Endodermal cell (in vitro differentiated cells): ENCODE data around the gene PODN. TPM values are rescaled to one million over a fixed set of nuclear protein-coding genes. Genes with fewer than 3 reads are reported as not detected.
A peak's percentile ranks its signal among the peaks of the same experiment; 100 is the strongest.

Source experiments
- DNase-seq: peaks from one replicate; pipeline ENCODE4 v3.0.0-alpha.2; 2017
- H3K27ac ChIP-seq: 2 replicates; pipeline ENCODE4 v1.5.1; 2013; ENCODE audit warnings: mild to moderate bottlenecking, low read depth, low read length, moderate library complexity
- H3K27me3 ChIP-seq: 2 replicates; pipeline ENCODE4 v1.6.1; 2013; ENCODE audit warnings: mild to moderate bottlenecking, low read length, moderate library complexity; ENCODE audit not compliant: insufficient read depth, control insufficient read depth, poor library complexity, severe bottlenecking
- H3K36me3 ChIP-seq: 2 replicates; pipeline ENCODE4 v1.7.0; 2013; ENCODE audit warnings: mild to moderate bottlenecking, low read length, moderate library complexity; ENCODE audit not compliant: control insufficient read depth, insufficient read depth
- H3K4me1 ChIP-seq: one replicate; pipeline ENCODE4 v1.7.0; 2013; ENCODE audit warnings: low read length; ENCODE audit not compliant: control insufficient read depth, insufficient read depth
- H3K4me3 ChIP-seq: 2 replicates; pipeline ENCODE4 v1.5.1; 2013; ENCODE audit warnings: mild to moderate bottlenecking, low read length, moderate library complexity
- H3K9ac ChIP-seq: 2 replicates; pipeline ENCODE4 v1.6.1; 2013; ENCODE audit warnings: mild to moderate bottlenecking, low read length, moderate library complexity; ENCODE audit not compliant: poor library complexity, severe bottlenecking; ENCODE audit errors: extremely low read depth
- H3K9me3 ChIP-seq: 2 replicates; pipeline ENCODE4 v1.6.1; 2013; ENCODE audit warnings: mild to moderate bottlenecking, low read length, moderate library complexity; ENCODE audit not compliant: control insufficient read depth
- H3K27ac Mint-ChIP-seq: 2 replicates; pipeline ENCODE4 v1.8.0; 2020; ENCODE audit warnings: mixed read lengths
- H3K27me3 Mint-ChIP-seq: 2 replicates; pipeline ENCODE4 v1.8.0; 2021; ENCODE audit warnings: mild to moderate bottlenecking, mixed read lengths; ENCODE audit not compliant: insufficient read depth
- H3K36me3 Mint-ChIP-seq: 2 replicates; pipeline ENCODE4 v1.8.0; 2020; ENCODE audit warnings: low read depth, mixed read lengths
- H3K4me1 Mint-ChIP-seq: 2 replicates; pipeline ENCODE4 v1.8.0; 2020; ENCODE audit warnings: mixed read lengths
- H3K4me3 Mint-ChIP-seq: 2 replicates; pipeline ENCODE4 v1.8.0; 2020; ENCODE audit warnings: mild to moderate bottlenecking, moderate library complexity, mixed read lengths
- H3K9me3 Mint-ChIP-seq: 2 replicates; pipeline ENCODE4 v1.8.0; 2020; ENCODE audit warnings: mild to moderate bottlenecking, mixed read lengths
- CTCF ChIP-seq: fragments of 200-600 bp; sonication (generic); conservative IDR thresholded peaks from 2 replicates; pipeline ENCODE4 v1.5.0; 2021; ENCODE audit warnings: antibody characterized with exemption, mild to moderate bottlenecking
- WGBS, 2 experiments: methylation state at CpG; one replicate each; pipeline versions ENCODE4 v1.1.5 to v1.1.7; 2013; ENCODE audit warnings: missing lambda C conversion rate in 2 of 2, mixed read lengths in 1 of 2; ENCODE audit not compliant: insufficient coverage in 1 of 2, insufficient read length in 1 of 2; 5-methylcytosine and 5-hydroxymethylcytosine counted together
- total RNA-seq, 2 donors: library from RNA; stranded (reverse); fragmentation: NEBNext Ultra II Directional in 1 of 2; extraction: Animal tissue kit (Norgen Biotek cat#: 25700) in 1 of 2; gene quantifications; 2 replicates in 1 of 2; 3 replicates in 1 of 2; pipeline ENCODE4 v1.2.1, GENCODE V29; 2021

Gene PODN
- total RNA-seq, 2 donors from 2014 or later, result 3.0 to 3.6 TPM

- no peaks in the 10 kb centered on the region for H3K36me3 ChIP-seq
- peaks cover 61% of the 10 kb centered on the region for H3K27me3 ChIP-seq
- DNase-seq, result peak; percentile 39
- no peak overlapping the region for H3K27ac ChIP-seq
- H3K27ac Mint-ChIP-seq, result no peak overlapping the region
- H3K4me3 ChIP-seq, result no peak overlapping the region
- no peaks in the 10 kb centered on the region for H3K9me3 ChIP-seq
- H3K9ac ChIP-seq, result no peak overlapping the region
- peaks cover 5% of the 10 kb centered on the region for H3K4me1 Mint-ChIP-seq
- no peaks in the 10 kb centered on the region for H3K36me3 Mint-ChIP-seq
- TF ChIP-seq CTCF, result no peak
- no peak overlapping the region for H3K4me3 Mint-ChIP-seq
- 86 to 93% methylated on average over 4 to 13 of the region's 13 CpGs for WGBS, 2 experiments
- H3K9me3 Mint-ChIP-seq, result no peaks in the 10 kb centered on the region
- H3K4me1 ChIP-seq, result peaks cover 7% of the 10 kb centered on the region
- H3K27me3 Mint-ChIP-seq, result peaks cover 49% of the 10 kb centered on the region
Observed at GRCh38 chr1:53066891-53067738, 5.1 kb downstream of the PODN start.

GRCh38 chr1:53067886-53068285 is 5.9 kb downstream of the PODN start:
- 80 to 97% methylated on average over 1 to 2 of the region's 2 CpGs for WGBS, 2 experiments
- H3K4me3 Mint-ChIP-seq, result no peak overlapping the region
- Histone ChIP-seq H3K9me3 (no peaks in the 10 kb centered on the region), H3K36me3 (no peaks in the 10 kb centered on the region), H3K27me3 (peaks cover 54% of the 10 kb centered on the region), H3K9ac (no peak overlapping the region), H3K27ac (no peak overlapping the region), H3K4me3 (no peak overlapping the region), H3K4me1 (peaks cover 3% of the 10 kb centered on the region)
- H3K9me3 Mint-ChIP-seq, result no peaks in the 10 kb centered on the region
- no peak for TF ChIP-seq CTCF
- H3K36me3 Mint-ChIP-seq, result no peaks in the 10 kb centered on the region
- no peak overlapping the region for H3K27ac Mint-ChIP-seq
- peaks cover 41% of the 10 kb centered on the region for H3K27me3 Mint-ChIP-seq
- peaks cover 5% of the 10 kb centered on the region for H3K4me1 Mint-ChIP-seq
- no peak for DNase-seq

- no peaks in the 10 kb centered on the region for H3K36me3 ChIP-seq
- peaks cover 2% of the 10 kb centered on the region for H3K4me1 ChIP-seq
- Mint-ChIP-seq H3K36me3 (no peaks in the 10 kb centered on the region), H3K9me3 (no peaks in the 10 kb centered on the region), H3K4me3 (no peak overlapping the region), H3K27me3 (peaks cover 38% of the 10 kb centered on the region), H3K27ac (no peak overlapping the region), H3K4me1 (peaks cover 1% of the 10 kb centered on the region)
- H3K9ac ChIP-seq, result no peak overlapping the region
- H3K4me3 ChIP-seq, result no peak overlapping the region
- 89 to 90% methylated on average over 5 to 7 of the region's 7 CpGs for WGBS, 2 experiments
- H3K27ac ChIP-seq, result no peak overlapping the region
- peaks cover 47% of the 10 kb centered on the region for H3K27me3 ChIP-seq
- no peaks in the 10 kb centered on the region for H3K9me3 ChIP-seq
- peak; percentile 44 for DNase-seq
- no peak for TF ChIP-seq CTCF
Observed at GRCh38 chr1:53068314-53069099, 6.5 kb downstream of the PODN start.
